Stimulated activated CD4-positive, alpha-beta T cell treated with anti-CD3 and anti-CD28 coated beads, Interleukin-1b, Interleukin-23, amount 100 ng/mL, for 48 hours (primary cell): ENCODE results near the gene KRTAP4-7.
"Not testable (repeated sequence)": the region's sequence is repeated elsewhere in the genome, so short reads cannot be mapped to it uniquely, and the experiment has no call there.

Source experiments
- DNase-seq: peaks from one replicate; pipeline ENCODE4 v3.0.0-alpha.2; 2020

Gene KRTAP4-7

GRCh38 chr17:41065829-41066624 lies 17.9 kb upstream of the KRTAP4-7 start, which contains the start of gene KRTAP2-4:
Gene KRTAP2-4, minus strand, starts transcription at chr17:41065879. Its CDS starts 34 bp downstream, at chr17:41065845.
- no peak for DNase-seq

GRCh38 chr17:41067281-41067680 lies 16.7 kb upstream of the KRTAP4-7 start:
- DNase-seq, result no peak

GRCh38 chr17:41069031-41069430 lies 14.9 kb upstream of the KRTAP4-7 start:
- no peak for DNase-seq

DNA sequence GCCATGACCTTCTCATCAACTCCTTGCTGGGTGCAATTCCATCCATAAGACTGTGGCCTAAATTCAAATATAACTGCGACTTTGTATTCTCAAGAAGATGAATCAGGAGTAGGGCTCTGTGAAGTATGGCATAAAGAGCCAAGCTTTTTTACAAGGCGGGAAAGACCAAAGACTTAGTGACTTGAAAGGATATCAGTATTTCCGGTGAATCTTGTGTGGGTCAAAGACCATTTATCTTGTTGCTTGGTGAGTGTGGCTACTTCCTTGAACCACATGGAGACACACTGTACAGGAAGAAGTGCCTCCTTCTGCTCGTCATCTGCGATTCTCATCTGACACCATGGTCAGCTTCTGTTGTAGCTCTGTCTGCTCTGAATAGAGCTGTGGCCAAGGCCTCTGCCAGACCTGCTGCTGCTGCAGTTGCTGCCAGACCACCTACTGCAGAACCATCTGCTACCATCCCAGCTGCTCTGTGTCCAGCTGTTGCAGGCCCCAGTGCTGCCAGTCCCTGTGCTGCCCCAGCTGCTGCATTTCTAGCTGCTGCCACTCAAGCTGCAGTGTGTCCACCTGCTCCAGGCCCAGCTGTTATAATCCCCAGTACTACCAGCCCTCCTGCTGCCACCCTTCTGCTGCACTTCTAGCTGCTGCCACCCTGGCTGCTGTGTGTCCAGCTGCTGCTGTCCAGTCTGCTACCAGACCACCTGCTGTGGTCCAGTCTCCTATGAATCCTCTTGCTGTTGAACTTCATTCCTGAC lies 12.2 kb upstream of the KRTAP4-7 start:
- DNase-seq, result no peak

DNA sequence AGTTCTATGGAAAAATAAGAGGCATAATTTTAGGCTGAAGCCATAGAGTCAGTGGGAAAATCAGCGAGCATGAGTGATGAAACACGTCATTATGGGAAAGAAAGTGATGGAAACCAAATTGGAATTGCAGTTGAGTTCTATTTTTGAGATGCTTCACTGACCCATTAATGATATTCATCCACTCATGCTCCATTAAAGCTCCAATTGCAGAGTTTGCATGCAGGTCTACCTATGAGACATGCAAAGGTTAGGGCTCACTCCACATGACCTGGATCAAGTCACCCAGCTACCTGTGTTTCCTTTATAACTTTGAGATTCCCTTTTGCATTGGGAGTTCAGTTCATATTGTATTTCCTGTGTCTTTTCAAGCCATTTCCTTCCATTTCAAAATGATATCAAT lies 10.3 kb upstream of the KRTAP4-7 start:
- DNase-seq, result no peak

- no peak for DNase-seq
Measured at GRCh38 chr17:41076788-41077187, 7.2 kb upstream of the KRTAP4-7 start.

- no peak for DNase-seq
Measured at GRCh38 chr17:41082626-41083025, 1.3 kb upstream of the KRTAP4-7 start.

DNA sequence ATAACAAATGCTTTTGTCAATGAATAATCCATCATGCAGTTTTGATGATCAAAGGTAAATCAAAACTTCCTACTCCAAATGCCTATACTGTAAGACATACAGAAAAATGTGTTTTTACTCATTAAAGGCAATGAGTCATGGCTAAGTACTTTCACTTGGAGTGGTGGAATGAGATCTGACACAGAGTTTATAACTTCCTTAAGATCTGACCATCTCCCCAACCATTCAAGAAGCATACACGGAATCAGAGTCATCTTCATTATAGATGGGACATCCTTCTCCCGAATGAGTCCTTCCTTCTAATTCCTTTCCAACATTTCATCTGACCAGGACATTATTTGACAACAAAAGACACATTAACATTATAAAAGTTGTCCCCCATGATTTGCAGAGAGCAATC lies 523 bp upstream of the KRTAP4-7 start:
- DNase-seq, result not testable (repeated sequence)

GRCh38 chr17:41088760-41089352 lies 4.9 kb downstream of the KRTAP4-7 start:
- not testable (repeated sequence) for DNase-seq

DNA sequence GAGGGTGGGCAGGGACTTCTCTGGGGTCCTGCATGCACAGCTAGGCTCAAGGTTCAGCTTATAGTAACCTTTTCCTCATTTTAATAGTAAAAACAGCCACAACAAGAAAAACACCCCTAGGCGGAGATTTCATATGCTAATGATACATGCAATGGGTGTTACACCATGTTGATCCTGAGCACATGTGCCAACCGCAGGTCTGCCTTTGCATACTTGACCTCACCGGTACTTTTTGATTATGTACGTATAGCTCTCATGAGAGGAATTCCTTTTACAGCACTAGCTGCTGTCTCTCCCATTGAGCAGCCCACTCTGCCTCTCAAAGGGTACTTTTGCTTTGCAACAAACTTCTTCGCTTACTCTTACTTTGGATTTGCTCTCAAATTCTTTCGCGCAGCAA lies 12.1 kb downstream of the KRTAP4-7 start:
- DNase-seq, result no peak

GRCh38 chr17:41098042-41098441 lies 14.1 kb downstream of the KRTAP4-7 start, which contains the start of gene KRTAP4-8:
Gene KRTAP4-8, minus strand, starts transcription at chr17:41098142. Its CDS starts 58 bp downstream, at chr17:41098084.
- DNase-seq, result no peak

GRCh38 chr17:41098481-41098880 lies 14.5 kb downstream of the KRTAP4-7 start:
- DNase-seq, result no peak

DNA sequence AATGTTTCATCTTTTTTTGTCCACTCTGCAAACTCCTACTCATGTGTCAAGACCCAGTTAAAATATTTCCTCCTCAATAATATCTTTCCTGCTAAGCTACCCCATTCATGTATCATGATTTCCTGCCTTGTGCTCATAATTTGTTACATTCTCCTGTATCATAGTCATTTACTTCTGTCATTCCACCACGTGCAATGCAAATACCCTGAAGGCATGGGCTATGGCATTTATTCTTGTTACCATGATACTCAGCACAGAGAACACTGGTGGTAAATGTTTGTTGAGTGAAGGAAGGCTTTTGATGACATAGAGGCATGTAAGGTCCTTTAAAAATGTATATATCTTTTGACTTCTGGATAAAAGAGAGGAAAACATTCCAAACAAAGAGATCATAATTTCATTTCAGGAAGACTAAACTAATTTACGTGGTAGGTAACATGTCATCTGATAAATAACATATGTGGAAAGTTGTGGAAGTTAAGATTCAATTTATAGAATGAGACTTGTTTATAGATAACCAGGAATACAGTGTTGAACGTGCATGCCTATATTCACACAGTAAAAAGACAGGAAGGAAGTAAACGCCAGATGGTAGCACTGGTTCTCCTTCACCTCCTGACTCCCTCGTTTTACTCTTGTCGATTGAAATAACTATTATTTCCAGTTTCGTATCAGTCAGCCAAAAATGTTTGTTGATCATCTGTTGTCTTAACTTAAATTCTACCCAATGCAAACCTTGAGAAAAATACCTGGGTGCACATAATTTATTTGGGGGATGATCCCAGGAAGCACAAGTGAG lies 15.9 kb downstream of the KRTAP4-7 start:
- not testable (repeated sequence) for DNase-seq

DNA sequence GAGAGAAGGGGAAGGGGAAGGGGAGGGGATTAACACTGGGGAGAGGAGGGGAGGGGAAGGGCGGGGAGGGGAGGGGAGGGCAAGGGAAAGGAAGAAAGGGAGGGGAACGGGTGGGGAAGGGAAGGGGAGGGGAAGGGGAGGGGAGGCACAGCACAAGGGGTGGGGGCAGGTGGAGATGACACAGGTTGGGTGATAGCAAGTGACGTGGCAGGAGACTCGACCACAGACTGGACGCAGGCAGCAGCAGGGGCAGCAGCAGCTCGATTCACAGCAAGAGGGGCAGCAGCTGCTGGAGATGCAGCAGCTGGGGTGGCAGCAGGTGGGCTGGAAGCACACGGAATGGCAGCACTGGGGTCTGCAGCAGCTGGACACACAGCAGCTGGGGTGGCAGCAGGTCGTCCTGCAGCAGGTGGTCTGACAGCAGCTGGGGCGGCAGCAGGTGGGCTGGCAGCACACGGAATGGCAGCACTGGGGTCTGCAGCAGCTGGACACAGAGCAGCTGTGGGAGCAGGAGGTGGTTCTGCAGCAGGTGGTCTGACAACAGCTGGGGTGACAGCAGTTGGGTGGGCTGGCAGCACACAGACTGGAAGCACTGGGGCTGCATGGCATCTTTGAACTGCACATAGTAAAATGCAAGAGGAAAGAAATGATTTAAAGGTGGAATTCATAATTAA lies 17.8 kb downstream of the KRTAP4-7 start, which contains the start of gene KRTAP4-16:
TSS of gene KRTAP4-16 (minus strand) at position 624 of the 674 bp plus-strand sequence. CDS start at position 624, 0 bp downstream.
- no peak for DNase-seq

- no peak for DNase-seq
Measured at GRCh38 chr17:41103896-41104295, 19.9 kb downstream of the KRTAP4-7 start.

DNA sequence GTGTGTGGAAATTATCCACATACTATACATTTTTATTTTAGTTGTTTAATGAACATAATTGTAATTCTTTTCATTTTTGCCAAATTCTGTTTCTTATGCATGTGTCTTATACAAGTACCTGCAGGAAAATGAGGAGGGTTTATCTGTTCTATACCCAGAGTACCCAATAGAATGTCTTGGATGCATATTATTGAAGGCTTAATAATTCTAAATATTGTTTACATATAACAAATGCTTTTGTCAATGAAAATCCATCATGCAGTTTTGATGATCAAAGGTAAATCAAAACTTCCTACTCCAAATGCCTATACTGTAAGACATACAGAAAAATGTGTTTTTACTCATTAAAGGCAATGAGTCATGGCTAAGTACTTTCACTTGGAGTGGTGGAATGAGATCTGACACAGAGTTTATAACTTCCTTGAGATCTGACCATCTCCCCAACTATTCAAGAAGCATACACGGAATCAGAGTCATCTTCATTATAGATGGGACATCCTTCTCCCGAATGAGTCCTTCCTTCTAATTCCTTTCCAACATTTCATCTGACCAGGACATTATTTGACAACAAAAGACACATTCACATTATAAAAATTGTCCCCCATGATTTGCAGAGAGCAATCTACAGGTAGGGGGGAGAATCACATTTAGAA lies 20.6 kb downstream of the KRTAP4-7 start:
- DNase-seq, result not testable (repeated sequence)

DNA sequence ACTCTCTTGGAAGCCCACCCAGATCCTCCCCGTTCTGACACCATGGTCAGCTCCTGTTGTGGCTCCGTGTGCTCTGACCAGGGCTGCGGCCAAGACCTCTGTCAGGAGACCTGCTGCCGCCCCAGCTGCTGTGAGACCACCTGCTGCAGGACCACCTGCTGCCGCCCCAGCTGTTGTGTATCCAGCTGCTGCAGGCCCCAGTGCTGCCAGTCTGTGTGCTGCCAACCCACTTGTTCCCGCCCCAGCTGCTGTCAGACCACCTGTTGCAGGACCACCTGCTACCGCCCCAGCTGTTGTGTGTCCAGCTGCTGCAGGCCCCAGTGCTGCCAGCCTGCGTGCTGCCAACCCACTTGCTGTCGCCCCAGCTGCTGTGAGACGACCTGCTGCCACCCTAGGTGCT lies 21.4 kb downstream of the KRTAP4-7 start, which contains the start of gene KRTAP4-9:
TSS of gene KRTAP4-9 (plus strand) at position 43 of the 400 bp plus-strand sequence. CDS start at position 43, 0 bp downstream.
- not testable (repeated sequence) for DNase-seq

DNA sequence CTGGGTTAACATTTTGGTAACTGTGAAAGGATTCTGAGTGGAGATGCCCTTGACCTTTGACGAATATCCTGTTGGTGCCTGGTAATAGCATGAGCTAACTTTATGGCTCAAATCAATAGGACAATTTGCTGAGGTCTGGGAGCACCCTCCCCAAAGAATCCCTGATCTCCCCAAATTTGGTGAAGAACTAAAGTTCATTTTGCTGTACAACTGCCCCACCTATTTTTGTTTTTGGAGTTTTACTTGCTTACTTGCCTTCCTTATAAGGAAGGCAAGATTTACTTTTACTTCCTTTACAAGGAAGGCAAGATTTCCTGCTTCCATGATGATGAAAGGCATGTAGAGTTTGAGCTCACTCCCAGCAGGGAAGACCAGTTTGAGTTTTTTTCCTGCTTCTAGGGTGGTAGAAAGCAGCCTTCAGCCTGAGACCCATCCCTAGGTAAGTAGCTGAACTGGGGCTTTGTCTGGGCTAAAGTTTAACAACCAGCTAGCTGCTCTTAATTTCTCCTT lies 24.0 kb downstream of the KRTAP4-7 start:
- DNase-seq, result no peak

- not testable (repeated sequence) for DNase-seq
Measured at GRCh38 chr17:41108728-41109386, 24.9 kb downstream of the KRTAP4-7 start.

GRCh38 chr17:41111151-41111885 lies 27.4 kb downstream of the KRTAP4-7 start:
- no peak for DNase-seq
